Sigmoid colon (tissue), 4 donors: ENCODE measurements around the gene DDR1.

ENCODE experiments used
- EP300 ChIP-seq, 4 donors: sonication (generic); formaldehyde crosslinking; IDR thresholded peaks; one replicate each; pipeline ENCODE4 v1.6.1; 2017; ENCODE audit warnings: antibody characterized with exemption in 4 of 4
- POLR2A ChIP-seq, 2 donors: fragments of 450-650 bp; IDR thresholded peaks; one replicate each; pipeline ENCODE4 v1.6.1; 2016; ENCODE audit warnings: antibody characterized with exemption in 2 of 2, mild to moderate bottlenecking in 2 of 2, moderate library complexity in 2 of 2
- POLR2AphosphoS5 ChIP-seq, 4 donors: sonication (generic); formaldehyde crosslinking; IDR thresholded peaks; one replicate each; pipeline ENCODE4 v1.6.1; 2017; ENCODE audit warnings: antibody characterized with exemption in 4 of 4
- TF ChIP-seq, protein P1 (sequence below), 4 experiments: fragments of 450-650 bp in 3 of 4; fragments of 200-600 bp in 1 of 4; IDR thresholded peaks; one replicate each; pipeline ENCODE4 v1.5.1; 2016 to 2019; ENCODE audit warnings: antibody characterized with exemption in 4 of 4, mild to moderate bottlenecking in 3 of 4, moderate library complexity in 2 of 4

DNA sequence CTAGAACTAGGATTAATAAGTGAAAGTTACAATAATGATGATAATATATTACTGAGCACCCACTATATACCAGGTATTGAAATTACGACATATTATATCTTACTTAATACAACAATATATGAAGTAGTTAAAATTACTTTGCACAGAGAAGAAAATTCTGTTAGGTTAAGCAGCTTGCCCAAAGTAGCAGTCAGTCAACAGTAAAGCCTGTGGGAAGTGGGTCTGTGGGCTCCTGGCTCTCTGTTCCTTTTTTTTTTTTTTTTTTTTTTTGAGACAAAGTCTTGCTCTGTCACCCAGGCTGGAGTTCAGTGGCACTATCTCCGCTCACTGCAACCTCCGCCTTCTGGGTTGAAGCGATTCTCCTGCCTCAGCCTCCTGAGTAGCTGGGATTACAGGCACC is 18.9 kb downstream of the DDR1 start:
- TF ChIP-seq, protein P1, sequence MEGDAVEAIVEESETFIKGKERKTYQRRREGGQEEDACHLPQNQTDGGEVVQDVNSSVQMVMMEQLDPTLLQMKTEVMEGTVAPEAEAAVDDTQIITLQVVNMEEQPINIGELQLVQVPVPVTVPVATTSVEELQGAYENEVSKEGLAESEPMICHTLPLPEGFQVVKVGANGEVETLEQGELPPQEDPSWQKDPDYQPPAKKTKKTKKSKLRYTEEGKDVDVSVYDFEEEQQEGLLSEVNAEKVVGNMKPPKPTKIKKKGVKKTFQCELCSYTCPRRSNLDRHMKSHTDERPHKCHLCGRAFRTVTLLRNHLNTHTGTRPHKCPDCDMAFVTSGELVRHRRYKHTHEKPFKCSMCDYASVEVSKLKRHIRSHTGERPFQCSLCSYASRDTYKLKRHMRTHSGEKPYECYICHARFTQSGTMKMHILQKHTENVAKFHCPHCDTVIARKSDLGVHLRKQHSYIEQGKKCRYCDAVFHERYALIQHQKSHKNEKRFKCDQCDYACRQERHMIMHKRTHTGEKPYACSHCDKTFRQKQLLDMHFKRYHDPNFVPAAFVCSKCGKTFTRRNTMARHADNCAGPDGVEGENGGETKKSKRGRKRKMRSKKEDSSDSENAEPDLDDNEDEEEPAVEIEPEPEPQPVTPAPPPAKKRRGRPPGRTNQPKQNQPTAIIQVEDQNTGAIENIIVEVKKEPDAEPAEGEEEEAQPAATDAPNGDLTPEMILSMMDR (IDR thresholded peaks at IDR 0.05): no peak
- no peak for TF ChIP-seq POLR2A (IDR thresholded peaks at IDR 0.05)
- TF ChIP-seq POLR2AphosphoS5 (IDR thresholded peaks at IDR 0.05): no peak
- TF ChIP-seq EP300 (IDR thresholded peaks at IDR 0.05): no peak
